GM19455 (cell line): ENCODE data around the gene TENM3.

Source experiments
- ATAC-seq: cut with Tn5 transposase; IDR thresholded peaks from one replicate; pipeline ENCODE4 v1.9.1; 2021; ENCODE audit not compliant: unreplicated experiment

Gene TENM3

DNA sequence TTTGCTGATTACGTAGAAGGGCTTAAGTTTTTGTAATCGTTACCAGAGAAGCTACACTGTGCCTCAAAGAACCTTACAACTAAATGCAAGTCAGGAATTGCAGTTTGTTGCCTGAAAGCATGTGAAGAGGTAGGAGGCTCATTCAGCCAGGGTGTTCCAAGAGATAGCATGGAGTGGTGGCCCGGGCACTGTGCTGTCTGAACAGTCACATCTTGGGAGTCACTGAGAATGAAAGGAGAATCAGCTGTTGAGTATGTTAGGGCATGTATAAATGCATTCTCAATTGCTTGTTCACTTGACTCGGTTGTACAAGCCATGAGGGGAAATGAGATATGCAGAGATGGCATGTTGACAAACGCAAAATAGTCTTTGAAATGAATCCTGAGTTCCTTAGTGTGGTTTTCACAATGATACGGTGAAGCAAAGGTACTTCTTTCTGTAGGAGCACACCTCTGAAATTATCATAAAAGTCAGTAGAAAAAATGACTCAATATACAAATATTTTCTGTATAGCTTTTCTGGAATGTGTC lies 513.0 kb downstream of the TENM3 start:
- ATAC-seq, result no peak

DNA sequence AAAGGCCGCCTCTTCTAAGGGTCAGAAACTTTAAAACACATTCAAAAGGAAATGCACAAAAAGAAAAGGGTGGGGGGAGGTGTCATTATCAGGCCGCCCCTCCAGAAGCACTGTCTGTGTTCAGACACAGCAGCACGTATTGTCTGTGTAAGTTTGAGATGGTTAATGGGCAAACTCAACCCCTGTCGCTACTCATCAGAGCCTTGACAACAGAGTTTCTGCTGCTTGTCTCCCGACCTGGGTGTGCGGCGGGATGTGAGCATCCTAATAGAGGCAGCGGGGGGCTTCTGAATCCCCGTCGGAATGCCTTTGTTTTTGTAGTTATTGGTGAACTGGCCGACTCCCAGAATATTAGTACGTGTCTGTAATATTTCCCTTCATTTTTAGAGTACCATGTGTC lies 515.1 kb downstream of the TENM3 start:
- no peak for ATAC-seq

DNA sequence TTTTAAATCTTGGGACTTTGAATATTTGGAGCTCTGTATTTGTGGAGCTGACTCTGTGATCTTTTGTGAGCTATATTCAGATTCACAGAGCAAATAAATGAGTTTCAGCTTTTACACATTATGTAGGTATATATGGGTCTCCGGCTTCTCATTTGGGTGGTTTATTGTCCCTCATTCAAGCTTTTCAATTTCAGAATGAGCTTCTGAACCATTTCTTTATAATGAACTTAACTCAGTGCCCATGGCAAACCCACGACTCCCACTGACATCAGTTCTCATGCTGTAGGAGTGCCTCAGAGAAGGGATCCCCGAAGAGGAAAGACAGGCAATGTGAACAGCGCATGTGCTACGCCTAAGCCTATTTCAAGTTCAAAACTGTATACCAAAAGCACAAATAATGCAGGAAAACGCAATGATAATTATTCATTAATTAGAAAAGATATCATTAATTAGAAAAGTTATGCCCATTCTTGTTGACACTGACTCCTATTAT lies 517.4 kb downstream of the TENM3 start:
- no peak for ATAC-seq

DNA sequence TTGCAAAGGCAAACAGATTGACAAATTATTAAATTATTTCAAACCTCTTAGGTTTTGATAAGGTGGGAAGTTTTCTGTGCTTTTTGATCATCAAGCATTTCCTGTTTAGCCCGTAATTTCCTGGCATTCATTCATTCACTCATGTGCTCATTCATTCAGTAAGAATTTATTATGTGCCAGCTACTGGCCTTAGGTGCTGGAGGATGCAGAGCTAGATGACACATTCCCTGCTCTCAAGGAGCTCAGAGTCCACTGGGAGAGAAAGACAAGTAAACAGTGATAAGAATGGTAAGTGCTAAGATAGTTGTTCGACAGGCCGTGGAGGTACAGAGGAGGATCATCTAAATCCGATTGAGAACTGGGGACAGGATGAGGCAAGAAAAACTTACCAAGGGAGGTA lies 520.9 kb downstream of the TENM3 start:
- no peak for ATAC-seq

DNA sequence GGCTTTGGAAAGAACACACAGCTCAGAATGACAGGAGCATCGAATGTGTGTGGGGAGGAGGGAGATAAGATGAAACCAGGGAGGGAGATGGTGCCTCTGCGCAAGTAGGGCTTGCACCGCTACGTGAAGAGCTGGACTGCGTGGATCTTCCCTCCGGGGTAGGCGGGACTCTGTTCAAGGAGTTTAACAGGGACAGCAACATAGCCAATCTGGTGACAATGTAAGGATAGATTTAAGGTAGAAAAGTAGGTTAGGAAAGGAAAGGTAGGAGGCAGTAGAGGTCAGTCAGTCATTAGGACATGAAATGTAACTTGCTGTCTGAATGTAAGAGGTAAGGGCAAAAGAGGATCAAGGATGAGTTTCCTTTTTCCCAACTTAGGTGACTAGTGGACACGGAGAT lies 521.4 kb downstream of the TENM3 start:
- ATAC-seq, result no peak

DNA sequence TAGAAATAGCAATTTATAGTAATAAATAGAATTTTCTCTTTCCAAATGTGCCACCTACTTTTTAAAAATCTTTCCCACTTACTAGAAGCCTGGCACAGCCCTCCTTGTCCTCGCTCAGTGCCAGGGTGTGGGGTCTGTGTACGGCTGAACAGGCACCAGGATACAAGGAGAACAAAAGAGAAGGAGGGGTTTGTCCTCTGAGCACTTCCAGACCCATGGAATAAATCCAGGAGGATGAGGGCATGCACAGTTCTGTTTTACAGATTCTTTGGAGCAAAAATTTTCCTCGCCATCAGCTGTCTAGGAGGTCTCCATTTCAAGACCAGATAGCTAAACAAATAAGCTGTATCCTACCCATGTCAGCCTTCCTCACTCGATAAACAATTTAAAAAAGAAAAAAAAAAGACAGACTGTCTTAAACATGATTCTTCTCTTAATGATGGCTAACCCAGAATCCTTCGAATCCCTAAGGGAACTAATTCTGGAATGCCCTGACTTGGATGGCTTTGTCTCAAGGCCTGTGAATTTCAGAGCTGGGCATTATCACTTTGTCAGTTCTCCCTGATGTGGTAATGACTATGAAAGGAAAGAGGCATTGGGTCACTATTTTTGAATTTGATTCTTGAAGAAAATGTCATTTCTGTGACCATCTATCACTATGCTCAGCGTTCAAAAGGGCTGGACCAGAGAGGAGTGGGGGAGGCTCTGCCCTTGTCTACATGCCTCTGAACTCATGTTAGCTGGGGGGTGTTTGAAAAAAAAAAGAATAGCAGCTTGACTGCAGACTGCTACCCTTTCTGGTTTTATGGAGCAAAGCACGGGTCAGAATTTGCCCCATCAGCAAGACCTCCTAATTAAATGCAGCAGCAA lies 523.0 kb downstream of the TENM3 start:
- ATAC-seq, result no peak

DNA sequence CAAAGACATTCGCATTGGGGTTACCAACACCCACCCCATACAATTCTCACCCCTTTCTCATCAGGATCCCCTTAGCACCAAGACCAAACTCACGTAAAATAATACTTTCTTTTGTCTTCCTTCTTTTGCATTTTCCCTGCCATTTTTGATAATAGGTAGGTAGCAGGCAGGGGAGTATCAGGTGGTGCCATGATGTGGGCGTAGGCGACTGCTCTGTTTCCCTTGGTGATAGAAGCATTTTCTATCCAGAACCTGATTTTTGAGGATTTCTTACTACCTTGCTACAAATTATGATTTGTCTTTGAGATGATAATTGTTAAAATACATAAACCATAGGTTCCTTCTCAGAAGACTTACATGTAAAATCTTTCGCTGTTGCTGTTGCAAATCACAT lies 523.7 kb downstream of the TENM3 start:
- ATAC-seq, result no peak

DNA sequence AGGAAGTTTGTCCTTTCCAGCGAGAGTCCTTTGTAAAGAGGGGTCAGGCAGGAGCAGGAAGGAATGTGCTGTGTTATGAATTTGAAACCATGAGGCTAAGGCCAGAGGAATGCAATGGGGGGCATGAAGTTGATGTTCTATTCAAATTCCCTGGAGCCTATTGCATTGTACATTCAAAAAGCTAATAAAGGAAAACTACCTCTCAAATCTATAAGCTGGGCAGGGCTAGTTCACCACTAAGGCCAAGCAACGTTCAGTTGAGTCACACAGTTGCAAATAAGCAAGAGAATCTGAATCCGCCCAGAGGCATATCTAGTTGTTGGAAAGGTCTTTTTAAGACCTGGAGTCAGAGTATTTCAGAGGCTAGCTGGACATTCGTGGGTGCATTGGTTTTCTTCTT lies 525.6 kb downstream of the TENM3 start:
- no peak for ATAC-seq

DNA sequence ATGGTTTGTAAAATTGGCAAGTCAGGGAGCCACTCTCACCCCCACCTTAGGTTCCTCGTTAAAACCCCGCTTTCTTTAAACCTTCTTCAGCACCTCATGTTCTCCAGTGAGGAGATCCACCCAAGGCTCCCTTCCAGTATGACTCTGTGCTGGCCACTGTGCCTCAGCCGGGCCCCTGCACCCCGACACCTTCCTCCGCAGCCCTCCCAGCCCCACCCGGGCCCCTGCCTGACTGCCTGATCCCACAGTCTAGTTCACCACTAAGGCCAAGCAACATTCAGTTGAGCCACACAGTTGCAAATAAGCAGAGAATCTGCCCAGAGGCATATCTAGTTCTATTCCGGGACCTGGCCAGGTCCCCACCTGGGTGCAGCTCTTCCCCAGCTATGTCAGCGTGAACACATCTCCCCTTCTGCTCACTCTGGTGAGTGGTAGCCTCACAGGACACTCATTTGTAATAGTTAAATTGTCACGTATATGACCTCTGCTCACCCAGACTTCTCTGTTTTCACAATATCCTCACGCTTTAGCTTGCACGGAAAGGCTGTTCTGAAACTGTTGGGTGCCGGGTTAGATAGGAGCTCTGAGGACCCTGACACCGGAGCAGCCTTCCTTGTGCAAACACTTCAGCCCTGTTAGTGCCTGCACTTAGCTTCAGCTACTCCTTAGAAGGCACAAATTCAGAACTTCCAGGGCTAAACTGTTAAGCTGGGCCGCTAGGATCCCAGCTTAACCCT lies 527.2 kb downstream of the TENM3 start:
- ATAC-seq, result no peak

DNA sequence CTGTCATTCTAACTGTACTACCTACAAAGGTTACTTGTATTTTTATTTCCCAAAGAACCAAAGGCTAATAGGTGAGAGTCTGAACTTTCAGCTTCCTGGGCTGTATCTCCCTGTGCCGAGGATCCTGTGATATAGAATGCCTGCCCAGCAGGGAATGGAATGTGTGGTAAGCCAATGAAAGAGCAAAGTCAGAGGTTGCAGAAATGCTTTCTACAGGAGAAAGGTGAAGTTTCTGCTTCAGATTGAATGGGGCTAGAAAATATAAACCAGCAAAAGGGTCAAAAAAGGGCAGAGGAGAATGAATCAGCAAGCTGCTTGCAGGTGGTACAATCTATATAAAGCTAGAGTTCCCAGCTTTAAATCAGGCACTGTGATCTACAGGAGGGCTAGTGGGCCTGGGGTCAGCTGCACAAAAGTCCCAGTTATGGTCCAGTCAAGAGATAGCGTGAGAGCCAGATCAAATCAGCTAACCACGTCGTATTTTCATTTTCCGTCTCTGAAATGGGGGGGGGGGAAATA lies 527.9 kb downstream of the TENM3 start:
- no peak for ATAC-seq

DNA sequence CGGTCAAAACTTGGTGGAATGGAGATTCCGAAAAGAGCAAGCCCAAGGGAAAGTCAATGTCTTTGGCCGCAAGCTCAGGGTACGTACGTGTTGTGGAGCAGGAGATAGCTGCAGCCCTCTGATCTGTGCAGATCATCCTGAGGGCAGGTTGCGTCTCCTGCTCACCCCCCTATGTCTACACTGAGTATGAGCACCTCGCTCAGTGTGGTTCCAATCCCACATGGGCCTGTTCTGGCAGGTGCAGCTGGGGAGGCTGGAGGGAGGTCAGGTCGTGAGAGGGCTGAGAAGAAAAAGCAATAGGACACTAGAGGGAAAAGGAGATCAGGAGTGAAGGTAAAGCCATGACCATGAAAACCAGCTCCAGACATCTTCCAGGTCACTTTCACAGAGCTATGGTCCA lies 531.9 kb downstream of the TENM3 start:
- ATAC-seq, result no peak

DNA sequence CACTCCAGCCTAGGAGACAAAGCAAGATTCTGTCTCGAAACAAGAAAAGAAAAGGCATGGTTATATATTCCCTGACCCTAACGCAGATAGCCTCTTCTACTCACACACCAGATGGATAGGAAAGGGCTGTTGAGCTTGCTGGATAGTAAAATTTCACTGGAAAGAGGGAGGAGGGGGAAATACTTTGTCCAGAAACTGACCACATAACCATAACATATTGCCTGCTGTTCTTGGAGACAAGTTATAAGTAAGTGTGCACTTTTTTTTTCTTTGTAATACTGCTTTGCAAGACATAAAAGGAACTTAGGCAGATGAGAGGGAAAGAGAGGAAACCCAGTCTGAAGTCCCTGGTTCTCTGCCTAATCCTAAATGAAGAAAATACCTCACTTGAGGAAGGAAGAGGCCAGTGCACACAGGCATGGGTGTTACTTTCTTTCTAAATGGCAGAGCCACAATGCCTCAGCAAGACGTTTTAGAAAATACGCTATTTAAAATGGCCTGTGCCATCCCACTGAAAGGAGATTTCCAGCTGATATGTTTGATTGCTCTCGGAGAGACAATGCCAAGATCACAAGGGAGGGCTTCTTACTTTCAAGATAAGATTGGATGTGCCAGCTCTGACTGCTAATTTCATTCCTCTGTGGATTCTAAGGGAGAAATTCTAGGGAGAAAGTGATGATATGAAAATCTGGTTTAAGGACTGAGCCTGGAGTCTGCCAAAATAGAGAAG lies 533.3 kb downstream of the TENM3 start:
- no peak for ATAC-seq

DNA sequence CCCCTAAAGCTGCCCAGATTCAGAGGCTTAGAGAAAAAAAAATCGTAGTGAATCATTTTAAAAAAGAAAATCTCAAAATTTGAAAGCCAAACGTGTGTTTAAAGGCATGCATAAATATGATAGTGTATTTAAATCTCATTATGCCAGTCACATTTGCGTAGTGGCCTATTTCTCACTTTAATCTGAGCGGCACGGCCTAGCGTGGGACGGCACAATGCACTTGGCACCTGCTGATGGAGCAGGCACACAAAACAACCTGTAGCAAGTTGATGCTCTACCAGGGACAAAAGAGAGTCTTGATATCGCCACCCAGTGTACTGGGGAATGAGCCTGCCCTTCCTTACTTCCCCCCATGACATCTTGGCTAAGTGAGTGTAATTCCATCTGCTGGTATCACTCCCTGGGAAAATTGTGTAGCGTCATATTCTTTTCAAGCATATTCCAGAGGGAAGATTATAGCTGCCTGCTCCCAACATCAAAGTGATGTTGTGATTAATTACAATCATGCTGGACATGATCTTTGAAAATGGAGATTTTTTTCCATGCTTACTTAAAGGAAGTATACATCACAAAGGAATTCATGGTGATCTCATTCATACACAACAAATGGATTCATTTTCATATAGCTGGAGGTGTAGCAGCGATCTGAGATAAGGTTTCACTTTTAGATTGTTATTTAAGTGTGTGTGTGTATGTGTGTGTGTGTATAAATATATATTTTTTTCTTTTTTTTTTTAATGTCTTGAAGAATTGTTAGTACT lies 535.2 kb downstream of the TENM3 start:
- no peak for ATAC-seq

DNA sequence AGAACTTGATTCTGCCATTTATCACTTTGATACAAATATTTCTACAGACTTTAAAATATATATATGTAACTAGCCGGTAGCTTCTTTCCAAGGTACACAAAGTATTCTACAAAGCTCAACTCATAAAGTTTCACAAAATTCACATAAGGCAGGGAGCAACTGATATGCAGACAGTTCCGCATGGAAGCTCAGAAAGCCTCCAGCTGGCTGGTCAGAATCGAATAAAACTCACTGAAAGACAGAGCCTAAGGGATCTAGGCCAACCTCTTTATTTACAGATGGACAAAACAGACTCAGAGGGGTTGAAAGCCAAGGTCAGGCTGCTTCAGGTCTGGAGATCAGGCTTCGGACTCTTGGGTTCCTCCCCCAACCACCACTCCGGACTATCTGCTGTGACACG lies 543.8 kb downstream of the TENM3 start:
- ATAC-seq, result no peak

DNA sequence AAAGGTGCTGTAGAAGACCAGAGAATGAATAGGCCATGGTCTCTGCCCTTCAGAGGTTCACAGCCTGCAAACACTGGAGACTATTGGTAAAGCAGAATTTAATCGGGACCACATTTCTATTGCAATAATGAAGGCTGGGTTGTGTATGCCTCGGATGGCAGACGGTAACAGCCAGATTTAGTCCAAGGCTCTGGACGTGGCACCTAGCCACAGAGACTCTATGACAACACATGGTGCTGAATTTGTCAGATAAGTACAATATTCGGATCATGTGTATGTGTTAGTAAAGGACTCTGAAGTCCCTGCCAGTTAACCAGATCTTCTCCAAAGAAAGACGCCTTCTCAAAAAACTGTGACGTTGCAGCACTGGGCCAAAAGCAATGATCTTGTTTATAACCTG lies 545.0 kb downstream of the TENM3 start:
- ATAC-seq, result no peak

DNA sequence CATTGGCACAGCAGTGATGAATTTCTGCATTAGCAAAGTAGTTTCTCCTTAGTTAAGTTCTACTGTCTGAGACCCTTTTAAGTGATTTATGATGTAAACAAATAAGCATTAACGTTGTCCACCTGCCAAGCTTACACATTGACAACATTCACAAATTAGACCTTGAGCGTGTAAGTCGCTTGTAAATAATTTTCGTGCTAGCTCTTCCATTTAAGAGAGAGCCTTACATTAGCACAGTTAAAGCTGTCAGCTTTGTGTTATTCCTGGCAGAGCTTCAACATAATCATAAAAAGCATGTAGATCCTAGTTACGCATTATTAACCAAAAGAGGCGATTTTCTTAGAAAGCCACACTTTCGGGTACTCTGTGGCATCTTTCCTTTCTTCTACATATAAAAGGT lies 546.3 kb downstream of the TENM3 start:
- ATAC-seq, result no peak

DNA sequence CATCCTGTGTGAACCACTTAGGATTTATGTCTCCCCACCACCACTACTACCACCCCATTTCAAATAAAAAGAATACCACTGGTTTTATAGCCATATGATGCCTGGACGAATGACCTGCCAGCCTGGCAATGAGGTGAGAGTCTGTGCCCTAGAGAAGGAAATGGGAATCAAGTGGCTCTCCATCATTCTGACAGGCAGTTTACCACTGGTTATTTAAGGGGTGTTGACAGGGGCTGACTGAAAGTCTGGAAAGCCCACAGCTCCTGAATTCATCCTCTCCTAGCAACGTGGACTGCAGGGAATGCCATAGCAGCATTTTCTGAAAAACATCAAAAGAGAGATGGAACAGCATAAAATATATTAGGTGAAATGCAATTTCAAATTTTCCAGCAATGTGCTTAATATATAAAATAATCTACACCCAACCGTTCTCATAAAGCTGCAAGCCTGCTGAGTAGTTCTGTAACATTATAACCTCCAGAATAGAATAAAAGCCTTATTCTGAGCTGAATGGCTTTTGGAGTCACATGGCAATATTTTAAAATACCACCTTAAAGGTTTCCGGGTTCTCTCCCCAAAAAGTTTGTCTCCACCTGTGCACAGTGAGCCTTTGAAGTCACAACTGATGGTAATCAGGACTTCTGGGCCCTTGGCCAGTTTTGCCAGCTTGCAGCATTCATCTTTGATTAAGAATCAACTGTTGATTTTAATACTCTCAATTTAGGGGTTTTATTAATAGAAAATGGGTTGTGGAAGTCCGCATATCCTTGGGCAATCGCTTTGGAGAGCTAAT lies 552.4 kb downstream of the TENM3 start:
- no peak for ATAC-seq

DNA sequence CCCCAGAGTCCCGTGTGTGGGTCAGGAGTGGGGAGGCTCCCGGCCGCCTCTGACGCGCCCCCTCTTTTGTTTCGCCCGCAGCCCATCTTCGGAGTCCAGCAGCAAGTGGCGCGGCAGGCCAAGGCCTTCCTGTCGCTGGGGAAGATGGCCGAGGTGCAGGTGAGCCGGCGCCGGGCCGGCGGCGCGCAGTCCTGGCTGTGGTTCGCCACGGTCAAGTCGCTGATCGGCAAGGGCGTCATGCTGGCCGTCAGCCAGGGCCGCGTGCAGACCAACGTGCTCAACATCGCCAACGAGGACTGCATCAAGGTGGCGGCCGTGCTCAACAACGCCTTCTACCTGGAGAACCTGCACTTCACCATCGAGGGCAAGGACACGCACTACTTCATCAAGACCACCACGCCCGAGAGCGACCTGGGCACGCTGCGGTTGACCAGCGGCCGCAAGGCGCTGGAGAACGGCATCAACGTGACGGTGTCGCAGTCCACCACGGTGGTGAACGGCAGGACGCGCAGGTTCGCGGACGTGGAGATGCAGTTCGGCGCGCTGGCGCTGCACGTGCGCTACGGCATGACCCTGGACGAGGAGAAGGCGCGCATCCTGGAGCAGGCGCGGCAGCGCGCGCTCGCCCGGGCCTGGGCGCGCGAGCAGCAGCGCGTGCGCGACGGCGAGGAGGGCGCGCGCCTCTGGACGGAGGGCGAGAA lies 556.5 kb downstream of the TENM3 start:
- no peak for ATAC-seq

DNA sequence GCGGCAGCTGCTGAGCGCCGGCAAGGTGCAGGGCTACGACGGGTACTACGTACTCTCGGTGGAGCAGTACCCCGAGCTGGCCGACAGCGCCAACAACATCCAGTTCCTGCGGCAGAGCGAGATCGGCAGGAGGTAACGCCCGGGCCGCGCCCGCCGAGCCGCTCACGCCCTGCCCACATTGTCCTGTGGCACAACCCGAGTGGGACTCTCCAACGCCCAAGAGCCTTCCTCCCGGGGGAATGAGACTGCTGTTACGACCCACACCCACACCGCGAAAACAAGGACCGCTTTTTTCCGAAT lies 557.0 kb downstream of the TENM3 start:
- ATAC-seq, result no peak
